Ectodermal cell (in vitro differentiated cells): ENCODE results near the gene SGCD.

Source experiments
- H3K27ac ChIP-seq: 2 replicates; pipeline ENCODE4 v1.7.0; 2013; ENCODE audit warnings: mild to moderate bottlenecking, low read depth, low read length; ENCODE audit not compliant: insufficient read depth, poor library complexity, severe bottlenecking
- H3K27me3 ChIP-seq: 2 replicates; pipeline ENCODE4 v1.7.0; 2013; ENCODE audit warnings: mild to moderate bottlenecking, low read length; ENCODE audit not compliant: insufficient read depth, control insufficient read depth, poor library complexity, severe bottlenecking
- H3K36me3 ChIP-seq: one replicate; pipeline ENCODE4 v1.7.0; 2013; ENCODE audit warnings: low read length; ENCODE audit not compliant: control insufficient read depth, insufficient read depth
- H3K4me1 ChIP-seq: one replicate; pipeline ENCODE4 v1.7.0; 2013; ENCODE audit warnings: low read length; ENCODE audit not compliant: control insufficient read depth, insufficient read depth
- H3K4me3 ChIP-seq: 2 replicates; pipeline ENCODE4 v1.7.0; 2013; ENCODE audit warnings: low read depth, low read length, control low read depth; ENCODE audit not compliant: insufficient read depth
- H3K9me3 ChIP-seq: 2 replicates; pipeline ENCODE4 v1.7.0; 2013; ENCODE audit warnings: mild to moderate bottlenecking, low read length, moderate library complexity; ENCODE audit not compliant: control insufficient read depth
- WGBS, 2 experiments: methylation state at CpG; one replicate each; pipeline ENCODE4 v1.1.7; 2013; ENCODE audit warnings: missing lambda C conversion rate in 2 of 2; 5-methylcytosine and 5-hydroxymethylcytosine counted together

Gene SGCD

GRCh38 chr5:156707750-156708149, 380.8 kb downstream of the SGCD start:
- WGBS, 2 experiments: 96 to 100% methylated on average over 1 to 2 of the region's 2 CpGs
- Histone ChIP-seq H3K9me3 (no peaks in the 10 kb centered on the region), H3K36me3 (no peaks in the 10 kb centered on the region), H3K27ac (no peak overlapping the region), H3K27me3 (no peaks in the 10 kb centered on the region), H3K4me1 (no peaks in the 10 kb centered on the region), H3K4me3 (no peak overlapping the region)

- WGBS, 2 experiments: 78% methylated on average over 2 of the region's 2 CpGs
- Histone ChIP-seq H3K36me3 (no peaks in the 10 kb centered on the region), H3K4me1 (peaks cover 4% of the 10 kb centered on the region), H3K27me3 (no peaks in the 10 kb centered on the region), H3K9me3 (no peaks in the 10 kb centered on the region), H3K4me3 (no peak overlapping the region), H3K27ac (no peak overlapping the region)
Measured at GRCh38 chr5:156715287-156715686, 388.3 kb downstream of the SGCD start.

DNA sequence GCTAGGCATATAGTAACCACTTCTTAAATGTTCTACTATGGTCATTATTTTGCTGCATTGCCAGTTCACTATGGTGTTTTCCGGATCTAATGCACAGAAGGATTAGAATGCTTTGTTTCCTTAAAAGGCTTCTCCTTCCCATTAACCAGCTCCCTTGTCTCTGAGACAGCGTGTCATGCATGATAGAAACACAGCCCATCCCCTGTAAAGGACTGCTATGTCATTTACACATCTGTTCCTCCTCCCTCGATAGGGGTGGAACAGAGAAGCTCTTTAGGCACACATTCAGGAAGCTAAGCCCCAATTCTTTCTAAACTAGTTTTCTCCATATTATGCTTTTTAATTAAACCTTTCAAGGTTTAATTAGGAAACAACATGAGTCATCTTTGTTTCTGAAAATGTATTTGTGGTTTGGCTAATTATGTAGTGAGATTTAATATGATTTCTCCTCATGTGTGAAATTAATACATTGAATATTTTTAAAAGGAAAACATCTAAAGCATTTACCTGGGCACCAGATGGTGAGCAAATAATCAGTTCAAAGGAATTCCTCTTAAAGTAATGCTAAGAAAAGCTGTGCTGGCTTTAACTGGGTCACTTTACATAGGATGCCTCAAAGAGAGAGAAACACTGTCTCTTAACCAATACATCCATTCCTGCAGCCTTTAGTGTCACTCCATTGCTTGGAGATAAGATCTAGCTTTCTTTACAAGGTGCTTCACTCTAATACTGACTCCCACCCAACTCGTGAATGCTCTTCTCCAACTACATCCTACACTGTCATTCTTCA, 389.8 kb downstream of the SGCD start:
- Histone ChIP-seq H3K4me1 (peaks cover 4% of the 10 kb centered on the region), H3K4me3 (no peak overlapping the region), H3K27ac (no peak overlapping the region), H3K27me3 (no peaks in the 10 kb centered on the region), H3K9me3 (no peaks in the 10 kb centered on the region), H3K36me3 (no peaks in the 10 kb centered on the region)
- 65 to 68% methylated on average over 4 of the region's 4 CpGs for WGBS, 2 experiments

DNA sequence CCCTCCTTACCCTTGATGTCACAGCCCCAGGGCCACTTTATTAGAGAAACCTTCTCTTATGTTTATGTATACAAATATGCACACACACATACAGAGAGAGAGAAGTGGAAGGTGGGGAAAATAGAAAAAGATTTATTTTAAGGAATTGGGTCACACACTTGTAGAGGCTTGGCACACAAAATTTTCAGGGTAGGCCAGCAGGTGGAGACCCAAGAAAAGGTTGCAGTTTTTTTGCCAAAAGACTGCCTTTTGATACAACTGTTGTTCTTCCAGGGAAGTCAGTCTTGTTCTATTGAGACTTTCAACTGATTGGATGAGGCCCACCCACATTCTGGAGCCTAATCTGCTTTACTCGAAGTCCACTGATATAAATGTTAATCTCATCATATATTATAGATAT, 392.0 kb downstream of the SGCD start:
- Histone ChIP-seq H3K27me3 (no peaks in the 10 kb centered on the region), H3K36me3 (no peaks in the 10 kb centered on the region), H3K27ac (no peak overlapping the region), H3K4me1 (peaks cover 4% of the 10 kb centered on the region), H3K9me3 (no peaks in the 10 kb centered on the region), H3K4me3 (no peak overlapping the region)
- WGBS, 2 experiments: no CpG with 5 or more reads among the region's 1 CpG

DNA sequence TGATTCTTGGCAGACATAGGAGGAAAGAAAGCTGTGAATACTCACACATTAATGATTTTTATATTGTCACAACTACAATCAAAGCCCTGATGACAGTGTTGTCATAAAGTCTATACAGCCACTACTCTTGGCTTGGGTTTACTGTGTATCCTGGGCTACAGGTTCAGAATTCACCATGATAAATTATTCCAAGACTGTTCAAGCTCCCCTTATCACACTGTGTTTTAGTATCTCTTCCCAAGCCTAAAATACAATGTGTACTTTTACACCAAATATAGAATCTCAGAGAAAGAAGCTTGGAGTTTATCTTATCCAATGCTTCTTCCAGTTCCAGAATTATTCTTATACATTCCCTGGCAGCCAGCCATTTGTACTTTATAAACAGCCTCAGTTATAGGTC, 395.4 kb downstream of the SGCD start:
- no peaks in the 10 kb centered on the region for H3K4me1 ChIP-seq
- H3K9me3 ChIP-seq: no peaks in the 10 kb centered on the region
- no peaks in the 10 kb centered on the region for H3K36me3 ChIP-seq
- H3K27me3 ChIP-seq: no peaks in the 10 kb centered on the region
- no peak overlapping the region for H3K27ac ChIP-seq
- H3K4me3 ChIP-seq: no peak overlapping the region

DNA sequence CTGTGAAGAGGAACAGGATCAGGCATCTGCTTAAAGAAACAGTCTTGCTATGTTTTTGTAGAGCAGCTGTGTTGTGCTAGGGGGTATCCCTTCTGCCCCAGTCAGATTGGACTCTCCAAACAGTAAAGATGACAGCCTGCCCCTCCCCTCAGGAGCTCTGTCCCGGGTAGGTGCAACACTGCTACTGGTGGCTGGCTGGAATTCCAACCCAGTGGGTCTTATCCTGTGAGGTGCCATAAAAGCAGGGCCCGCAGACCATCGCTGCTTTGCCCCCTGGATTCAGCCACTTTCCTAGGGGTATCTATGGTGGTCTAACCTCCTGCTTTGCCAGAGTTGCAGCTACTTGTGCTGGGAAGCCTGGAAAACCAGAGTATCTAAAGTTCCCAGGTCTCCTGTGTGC, 408.5 kb downstream of the SGCD start:
- Histone ChIP-seq H3K27me3 (no peaks in the 10 kb centered on the region), H3K36me3 (no peaks in the 10 kb centered on the region), H3K9me3 (no peaks in the 10 kb centered on the region), H3K4me3 (no peak overlapping the region), H3K27ac (no peak overlapping the region), H3K4me1 (no peaks in the 10 kb centered on the region)
- 96% methylated on average over 3 of the region's 3 CpGs for WGBS, 2 experiments

- H3K4me3 ChIP-seq: no peak overlapping the region
- no peaks in the 10 kb centered on the region for H3K9me3 ChIP-seq
- H3K36me3 ChIP-seq: no peaks in the 10 kb centered on the region
- WGBS, 2 experiments: 95 to 96% methylated on average over 5 of the region's 5 CpGs
- H3K27me3 ChIP-seq: no peaks in the 10 kb centered on the region
- H3K27ac ChIP-seq: no peak overlapping the region
- no peaks in the 10 kb centered on the region for H3K4me1 ChIP-seq
Measured at GRCh38 chr5:156741516-156741915, 414.6 kb downstream of the SGCD start.

DNA sequence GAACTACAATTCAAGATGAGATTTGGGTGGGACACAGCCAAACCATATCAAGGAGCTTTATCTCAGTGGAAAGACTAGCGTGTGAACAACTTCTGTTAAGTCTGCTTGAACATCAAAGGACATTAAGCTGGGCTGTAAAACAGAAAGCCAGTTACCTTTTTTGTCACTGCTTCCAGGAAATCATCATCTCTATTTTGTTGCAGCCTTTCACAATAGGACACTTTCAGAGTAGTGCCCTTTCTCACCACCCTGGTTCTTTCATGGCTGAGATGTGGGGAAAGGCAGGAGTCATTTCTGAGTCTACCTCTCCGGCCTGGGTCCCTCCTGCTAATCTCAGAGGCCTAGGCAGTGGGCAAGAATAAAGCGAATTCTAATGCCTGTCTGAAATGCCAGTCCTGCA, 426.9 kb downstream of the SGCD start:
- H3K27me3 ChIP-seq: no peaks in the 10 kb centered on the region
- H3K4me3 ChIP-seq: no peak overlapping the region
- no peaks in the 10 kb centered on the region for H3K4me1 ChIP-seq
- 93 to 97% methylated on average over 3 of the region's 3 CpGs for WGBS, 2 experiments
- no peaks in the 10 kb centered on the region for H3K9me3 ChIP-seq
- H3K36me3 ChIP-seq: no peaks in the 10 kb centered on the region
- H3K27ac ChIP-seq: no peak overlapping the region

- Histone ChIP-seq H3K9me3 (no peaks in the 10 kb centered on the region), H3K27ac (no peak overlapping the region), H3K4me1 (no peaks in the 10 kb centered on the region), H3K36me3 (no peaks in the 10 kb centered on the region), H3K27me3 (no peaks in the 10 kb centered on the region), H3K4me3 (no peak overlapping the region)
- WGBS, 2 experiments: 92 to 96% methylated on average over 3 of the region's 3 CpGs
Measured at GRCh38 chr5:156755421-156756087, 428.6 kb downstream of the SGCD start.

- H3K36me3 ChIP-seq: no peaks in the 10 kb centered on the region
- H3K27ac ChIP-seq: no peak overlapping the region
- WGBS, 2 experiments: no CpG with 5 or more reads among the region's 2 CpGs
- no peaks in the 10 kb centered on the region for H3K9me3 ChIP-seq
- H3K4me1 ChIP-seq: no peaks in the 10 kb centered on the region
- no peaks in the 10 kb centered on the region for H3K27me3 ChIP-seq
- no peak overlapping the region for H3K4me3 ChIP-seq
Measured at GRCh38 chr5:156758011-156758791, 431.2 kb downstream of the SGCD start.
